Measurements from ENCODE around the gene SLC5A2.

SLC5A2 gene

GRCh38 chr16:31485571-31485970 lies 2.6 kb downstream of the SLC5A2 start:
- TF ChIP-seq CTCF (IDR thresholded peaks at IDR 0.05), result no peak

GRCh38 chr16:31486045-31486444 lies 3.1 kb downstream of the SLC5A2 start:
- no peak for TF ChIP-seq CTCF (IDR thresholded peaks at IDR 0.05)

GRCh38 chr16:31487071-31487719 lies 4.3 kb downstream of the SLC5A2 start:
- no peak for TF ChIP-seq CTCF (IDR thresholded peaks at IDR 0.05)

GRCh38 chr16:31487720-31488467 lies 5.0 kb downstream of the SLC5A2 start:
- no peak for TF ChIP-seq CTCF (IDR thresholded peaks at IDR 0.05)

- no peak for TF ChIP-seq CTCF (IDR thresholded peaks at IDR 0.05)
Observed at GRCh38 chr16:31488468-31489297, 5.8 kb downstream of the SLC5A2 start.

- TF ChIP-seq CTCF (IDR thresholded peaks at IDR 0.05), result no peak
Observed at GRCh38 chr16:31489298-31489564, 6.3 kb downstream of the SLC5A2 start.

GRCh38 chr16:31489616-31490584 lies 7.0 kb downstream of the SLC5A2 start:
- no peak for TF ChIP-seq CTCF (IDR thresholded peaks at IDR 0.05)

All from LNCAP (cell line).